ENCODE results near the gene CATSPERZ.

The CATSPERZ gene, protein sequence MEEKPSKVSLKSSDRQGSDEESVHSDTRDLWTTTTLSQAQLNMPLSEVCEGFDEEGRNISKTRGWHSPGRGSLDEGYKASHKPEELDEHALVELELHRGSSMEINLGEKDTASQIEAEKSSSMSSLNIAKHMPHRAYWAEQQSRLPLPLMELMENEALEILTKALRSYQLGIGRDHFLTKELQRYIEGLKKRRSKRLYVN

GRCh38 chr11:64299847-64300648 is at the start of gene CATSPERZ:
Gene CATSPERZ (plus strand): TSS chr11:64300358. CDS start chr11:64300411, 53 bp downstream.
- no peak for DNase-seq

GRCh38 chr11:64250415-64251015 is 49.6 kb upstream of the CATSPERZ start:
- DNase-seq = no peak

- peak; percentile 52 for DNase-seq
Observed at GRCh38 chr11:64251016-64251752, 49.0 kb upstream of the CATSPERZ start, which contains the start of gene PLCB3. Gene PLCB3 (plus strand): TSS chr11:64251530. CDS start chr11:64251650, 120 bp downstream.

GRCh38 chr11:64251753-64252002 is 48.5 kb upstream of the CATSPERZ start:
- no peak for DNase-seq

- peak; percentile 32 for DNase-seq
Observed at GRCh38 chr11:64252003-64252872, 47.9 kb upstream of the CATSPERZ start.

DNA sequence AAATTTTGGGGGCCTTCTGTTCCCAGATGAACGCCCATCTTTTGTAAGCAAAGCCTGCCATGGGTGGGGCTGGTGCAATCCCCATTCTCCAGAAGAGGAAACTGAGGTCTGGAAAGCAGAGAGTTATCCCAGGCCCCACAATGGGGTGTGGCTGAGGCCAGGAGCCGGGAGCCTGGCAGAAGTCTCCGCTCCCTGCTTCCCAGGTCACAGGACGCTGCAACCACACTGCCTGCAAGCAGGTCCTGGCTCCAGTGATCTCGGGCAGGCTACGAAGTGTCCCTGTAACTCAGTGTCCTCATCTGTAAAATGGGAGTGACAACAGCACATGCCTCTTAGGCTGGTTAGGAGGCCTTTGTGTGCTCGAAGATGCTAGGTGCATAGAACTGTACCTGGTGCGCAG is 47.1 kb upstream of the CATSPERZ start:
- DNase-seq = no peak

DNA sequence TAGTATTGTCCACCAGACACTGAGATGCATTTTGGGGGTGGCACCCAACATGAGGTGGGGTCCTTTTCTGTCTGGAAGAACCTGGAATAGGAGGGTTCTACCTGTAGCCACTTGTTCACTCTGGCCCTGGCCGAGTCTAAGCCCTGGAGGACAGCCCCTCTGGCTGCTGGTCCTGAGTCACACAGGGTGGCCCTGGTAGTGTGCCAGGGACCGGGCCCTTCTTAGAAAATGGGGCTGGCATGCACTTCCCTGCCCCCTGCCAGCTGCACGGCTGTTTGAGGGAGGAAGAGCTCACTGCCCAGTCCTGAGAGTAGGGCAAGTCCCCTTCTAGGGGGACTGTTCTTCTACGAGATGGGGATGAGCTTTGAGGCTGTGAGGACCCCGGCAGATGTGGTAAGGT is 46.7 kb upstream of the CATSPERZ start:
- DNase-seq = no peak

GRCh38 chr11:64254326-64254725 is 45.8 kb upstream of the CATSPERZ start:
- DNase-seq = no peak

- no peak for DNase-seq
Observed at GRCh38 chr11:64255135-64256128, 44.7 kb upstream of the CATSPERZ start.

DNA sequence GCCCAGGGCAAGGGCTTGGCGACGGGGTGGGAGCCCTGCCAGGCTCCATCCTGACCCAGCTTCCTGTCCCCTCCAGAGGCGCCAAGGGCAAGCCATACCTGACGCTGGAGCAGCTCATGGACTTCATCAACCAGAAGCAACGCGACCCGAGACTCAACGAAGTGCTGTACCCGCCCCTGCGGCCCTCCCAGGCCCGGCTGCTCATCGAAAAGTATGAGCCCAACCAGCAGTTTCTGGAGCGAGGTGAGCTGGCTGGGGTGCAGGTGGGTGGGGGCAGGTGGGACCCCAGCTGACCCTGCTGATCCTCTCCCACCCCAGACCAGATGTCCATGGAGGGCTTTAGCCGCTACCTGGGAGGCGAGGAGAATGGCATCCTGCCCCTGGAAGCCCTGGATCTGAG is 43.9 kb upstream of the CATSPERZ start:
- no peak for DNase-seq

- DNase-seq = no peak
Observed at GRCh38 chr11:64258356-64258755, 41.8 kb upstream of the CATSPERZ start.

- DNase-seq = no peak
Observed at GRCh38 chr11:64258946-64259532, 41.1 kb upstream of the CATSPERZ start.

- no peak for DNase-seq
Observed at GRCh38 chr11:64259533-64260067, 40.6 kb upstream of the CATSPERZ start.

DNA sequence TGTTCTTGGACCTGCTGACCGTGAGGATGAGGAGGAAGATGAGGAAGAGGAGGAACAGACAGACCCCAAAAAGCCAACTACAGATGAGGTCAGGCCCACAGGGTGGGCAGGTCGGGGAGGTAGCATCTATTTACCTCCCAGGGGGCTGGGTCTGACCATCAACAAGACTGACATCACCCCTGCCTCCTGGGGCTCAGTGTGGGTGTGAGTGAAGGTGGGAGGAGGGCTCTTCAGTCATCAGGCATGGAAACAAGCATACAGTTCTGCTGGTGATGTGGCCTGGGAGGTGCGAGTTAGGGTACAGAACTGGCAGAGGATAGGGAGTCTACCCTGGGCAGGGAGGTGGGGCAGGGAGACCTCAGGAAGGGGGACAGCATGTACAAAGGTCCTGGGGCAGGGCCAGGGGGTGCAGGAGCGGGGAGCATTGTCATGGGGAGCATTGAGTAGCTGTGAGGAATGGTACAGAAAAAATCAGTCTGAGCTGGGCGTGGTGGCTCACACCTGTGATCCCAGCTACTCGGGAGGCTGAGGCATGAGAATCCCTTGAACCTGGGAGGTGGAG is 39.9 kb upstream of the CATSPERZ start:
- DNase-seq = no peak

DNA sequence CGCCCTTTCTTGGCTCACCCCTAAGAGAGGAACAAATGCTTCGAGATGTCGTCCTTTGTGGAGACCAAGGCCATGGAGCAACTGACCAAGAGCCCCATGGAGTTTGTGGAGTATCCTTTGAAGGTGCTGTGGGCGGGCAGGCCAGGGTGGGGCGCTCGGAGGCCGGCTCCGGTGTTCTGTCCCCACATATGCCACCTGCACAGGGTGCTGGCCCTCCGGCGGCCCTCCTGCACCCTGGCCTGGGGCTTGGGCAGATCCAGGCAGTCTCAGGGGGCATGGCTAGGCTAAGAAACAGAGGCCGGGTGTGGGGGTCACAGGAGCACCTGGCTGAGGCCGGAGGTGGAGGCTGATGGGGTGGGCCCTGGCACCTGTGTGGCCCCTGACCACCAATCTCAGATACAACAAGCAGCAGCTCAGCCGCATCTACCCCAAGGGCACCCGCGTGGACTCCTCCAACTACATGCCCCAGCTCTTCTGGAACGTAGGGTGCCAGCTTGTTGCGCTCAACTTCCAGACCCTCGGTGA is 38.5 kb upstream of the CATSPERZ start:
- DNase-seq = no peak

DNA sequence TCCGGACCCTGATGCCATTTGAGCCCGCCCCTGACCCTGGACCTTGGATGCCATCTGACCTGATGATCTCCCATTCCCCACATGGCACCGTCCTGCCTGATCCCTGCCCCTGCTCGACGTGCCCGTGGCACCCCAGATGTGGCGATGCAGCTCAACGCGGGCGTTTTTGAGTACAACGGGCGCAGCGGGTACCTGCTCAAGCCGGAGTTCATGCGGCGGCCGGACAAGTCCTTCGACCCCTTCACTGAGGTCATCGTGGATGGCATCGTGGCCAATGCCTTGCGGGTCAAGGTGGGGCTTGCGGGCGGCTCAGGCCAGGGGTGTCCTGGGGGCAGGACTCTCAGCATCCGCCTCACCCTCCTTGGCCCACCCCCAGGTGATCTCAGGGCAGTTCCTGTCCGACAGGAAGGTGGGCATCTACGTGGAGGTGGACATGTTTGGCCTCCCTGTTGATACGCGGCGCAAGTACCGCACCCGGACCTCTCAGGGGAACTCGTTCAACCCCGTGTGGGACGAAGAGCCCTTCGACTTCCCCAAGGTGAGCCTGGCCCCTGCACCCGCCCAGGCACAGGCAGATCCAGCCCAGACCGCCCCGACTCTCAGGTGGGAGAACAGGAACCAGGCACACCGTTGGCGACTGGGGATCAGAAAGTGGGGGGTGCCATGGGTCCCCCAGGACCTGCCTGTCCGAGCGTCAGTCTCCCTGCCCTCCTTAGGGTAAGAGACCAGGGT is 37.7 kb upstream of the CATSPERZ start:
- no peak for DNase-seq

GRCh38 chr11:64263021-64263946 is 36.9 kb upstream of the CATSPERZ start:
- no peak for DNase-seq

GRCh38 chr11:64263947-64264317 is 36.2 kb upstream of the CATSPERZ start:
- DNase-seq = no peak

All from activated naive CD4-positive, alpha-beta T cell treated with anti-CD3 and anti-CD28 coated beads, Interleukin-2, amount 50 U/mL, for 16 hours (primary cell).